ENCODE measurements around the gene PLEKHB1. TPM values are rescaled to one million over a fixed set of nuclear protein-coding genes. Genes with fewer than 3 reads are reported as not detected.

Gene PLEKHB1
- total RNA-seq, 2 donors from 2014 or later: 44.6 to 81.0 TPM

DNA sequence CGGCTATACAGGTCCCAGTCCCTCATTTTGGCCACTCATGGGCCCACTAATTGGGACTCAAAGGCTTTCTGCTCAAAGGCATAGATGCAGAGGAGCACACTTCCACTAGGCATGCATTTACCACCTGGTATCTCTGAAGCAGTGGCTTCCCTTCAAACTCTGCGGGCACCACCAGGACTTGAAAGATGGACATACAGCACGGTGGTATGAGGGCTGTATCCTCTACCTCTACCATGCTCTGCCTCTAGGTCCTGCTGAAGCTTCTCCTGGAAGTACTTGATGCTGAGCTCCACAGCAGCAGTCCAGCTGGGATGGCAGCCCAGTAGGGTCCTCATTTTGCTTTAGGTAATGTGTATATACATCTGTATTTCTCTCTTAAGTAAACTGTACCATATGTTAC lies 64.6 kb downstream of the PLEKHB1 start:
- H3K36me3 ChIP-seq (ENCODE audit: control insufficient read depth, insufficient read depth, low read length): peaks cover 55% of the 10 kb centered on the region
- 97 to 100% methylated on average over 3 of the region's 3 CpGs for WGBS, 2 experiments (ENCODE audit: insufficient coverage in 1 of 2, insufficient read length in 1 of 2)
- no peak overlapping the region for H3K4me3 Mint-ChIP-seq
- no peaks in the 10 kb centered on the region for H3K4me1 Mint-ChIP-seq
- H3K9ac ChIP-seq (ENCODE audit: extremely low read depth, low read length, poor library complexity, severe bottlenecking): no peak overlapping the region
- no peak overlapping the region for H3K27ac Mint-ChIP-seq
- no peak overlapping the region for H3K27ac ChIP-seq (ENCODE audit: low read depth, low read length)
- no peaks in the 10 kb centered on the region for H3K4me1 ChIP-seq (ENCODE audit: control insufficient read depth, insufficient read depth, low read length)
- H3K27me3 Mint-ChIP-seq (ENCODE audit: insufficient read depth): no peaks in the 10 kb centered on the region
- H3K9me3 ChIP-seq (ENCODE audit: control insufficient read depth, low read length): no peaks in the 10 kb centered on the region
- no peak for DNase-seq
- TF ChIP-seq, protein P1, sequence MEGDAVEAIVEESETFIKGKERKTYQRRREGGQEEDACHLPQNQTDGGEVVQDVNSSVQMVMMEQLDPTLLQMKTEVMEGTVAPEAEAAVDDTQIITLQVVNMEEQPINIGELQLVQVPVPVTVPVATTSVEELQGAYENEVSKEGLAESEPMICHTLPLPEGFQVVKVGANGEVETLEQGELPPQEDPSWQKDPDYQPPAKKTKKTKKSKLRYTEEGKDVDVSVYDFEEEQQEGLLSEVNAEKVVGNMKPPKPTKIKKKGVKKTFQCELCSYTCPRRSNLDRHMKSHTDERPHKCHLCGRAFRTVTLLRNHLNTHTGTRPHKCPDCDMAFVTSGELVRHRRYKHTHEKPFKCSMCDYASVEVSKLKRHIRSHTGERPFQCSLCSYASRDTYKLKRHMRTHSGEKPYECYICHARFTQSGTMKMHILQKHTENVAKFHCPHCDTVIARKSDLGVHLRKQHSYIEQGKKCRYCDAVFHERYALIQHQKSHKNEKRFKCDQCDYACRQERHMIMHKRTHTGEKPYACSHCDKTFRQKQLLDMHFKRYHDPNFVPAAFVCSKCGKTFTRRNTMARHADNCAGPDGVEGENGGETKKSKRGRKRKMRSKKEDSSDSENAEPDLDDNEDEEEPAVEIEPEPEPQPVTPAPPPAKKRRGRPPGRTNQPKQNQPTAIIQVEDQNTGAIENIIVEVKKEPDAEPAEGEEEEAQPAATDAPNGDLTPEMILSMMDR (conservative IDR thresholded peaks at IDR 0.05): no peak
- no peaks in the 10 kb centered on the region for H3K27me3 ChIP-seq (ENCODE audit: control insufficient read depth, insufficient read depth, low read length, poor library complexity, severe bottlenecking)
- peaks cover 44% of the 10 kb centered on the region for H3K36me3 Mint-ChIP-seq (ENCODE audit: low read depth)
- no peak overlapping the region for H3K4me3 ChIP-seq (ENCODE audit: low read length)
- H3K9me3 Mint-ChIP-seq: no peaks in the 10 kb centered on the region

Other genes with a start within 250 kb of the PLEKHB1 start
- gene FAM168A, start 48.5 kb upstream of the PLEKHB1 start, total RNA-seq: 10 to 100 TPM; 27.4 to 31.6 TPM
- gene RAB6A, start 114.5 kb downstream of the PLEKHB1 start, total RNA-seq: 10 to 100 TPM; 77.9 to 79.5 TPM
- 10 to 100 TPM; 36.4 to 55.3 TPM for gene MRPL48, start 141.3 kb downstream of the PLEKHB1 start, total RNA-seq
- gene COA4, start 230.3 kb downstream of the PLEKHB1 start, total RNA-seq: 100 to 1,000 TPM in 1 of 2 donors, 10 to 100 TPM in 1; 85.7 to 151 TPM
- gene PAAF1, start 230.4 kb downstream of the PLEKHB1 start, total RNA-seq: 10 to 100 TPM; 31.3 to 74.3 TPM

Measured in endodermal cell (in vitro differentiated cells).